Measurements from ENCODE around the gene PKD2.

- no peak for TF ChIP-seq CTCF (IDR thresholded peaks at IDR 0.05; ENCODE audit: poor library complexity)
- TF ChIP-seq EZH2 (IDR thresholded peaks at IDR 0.05; ENCODE audit: borderline replicate concordance): no peak
- TF ChIP-seq EZH2phosphoT487 (IDR thresholded peaks at IDR 0.05; ENCODE audit: low read depth, severe bottlenecking, unreplicated experiment): no peak
Observed at GRCh38 chr4:87971866-87972265, 35.6 kb upstream of the PKD2 start.

Data from hepatocyte (in vitro differentiated cells).